OCI-LY7 (cell line): ENCODE data around the gene TPM2. TPM values are rescaled to one million over a fixed set of nuclear protein-coding genes. Genes with fewer than 3 reads are reported as not detected.

Source experiments
- BruUV-seq: library from RNA; stranded (reverse); fragments of 400-500 nt; replicated peaks from 2 replicates; lab custom pipeline; 2021; lab: Mats Ljungman, UMichigan
- CTCF ChIA-PET: fragments of 300-600 bp; sonication (Branson Sonifier 250); formaldehyde crosslinking; loops from one replicate; lab custom pipeline; 2022; ENCODE audit warnings: antibody characterized with exemption; ENCODE audit not compliant: unreplicated experiment; lab: Charles Lee
- POLR2A ChIA-PET: fragments of 300-600 bp; sonication (Branson Sonifier 250); formaldehyde crosslinking; loops from one replicate; lab custom pipeline; 2022; ENCODE audit warnings: antibody characterized with exemption; lab: Charles Lee
- DNase-seq: peaks from one replicate; pipeline ENCODE4 v3.0.0-alpha.2; 2015; ENCODE audit warnings: low spot score
- H2AFZ ChIP-seq: fragments of 200-600 bp; sonication (generic), shearing (Covaris generic); 2 replicates; pipeline ENCODE4 v1.6.1; 2014; ENCODE audit warnings: mild to moderate bottlenecking, antibody characterized with exemption, low read length, moderate library complexity
- H3K27ac ChIP-seq: fragments of 200-600 bp; sonication (generic); 2 replicates; pipeline ENCODE4 v1.5.1; 2014; ENCODE audit warnings: mixed run types, low read depth, mild to moderate bottlenecking, moderate library complexity, low read length, inconsistent platforms; ENCODE audit not compliant: poor library complexity, severe bottlenecking
- H3K36me3 ChIP-seq: fragments of 200-600 bp; sonication (generic); 2 replicates; pipeline ENCODE4 v1.6.1; 2014; ENCODE audit warnings: mild to moderate bottlenecking, antibody characterized with exemption, low read length, moderate library complexity, mixed read lengths; ENCODE audit not compliant: insufficient read depth
- H3K4me1 ChIP-seq: fragments of 200-600 bp; sonication (generic); 2 replicates; pipeline ENCODE4 v1.5.1; 2014; ENCODE audit warnings: mild to moderate bottlenecking, low read length; ENCODE audit not compliant: insufficient read depth, poor library complexity, severe bottlenecking
- H3K4me2 ChIP-seq: fragments of 200-600 bp; sonication (generic); 2 replicates; pipeline ENCODE4 v1.6.1; 2014; ENCODE audit warnings: mild to moderate bottlenecking, low read length
- H3K4me3 ChIP-seq: fragments of 200-600 bp; sonication (generic); 2 replicates; pipeline ENCODE4 v1.5.1; 2014; ENCODE audit warnings: mild to moderate bottlenecking, low read depth, low read length; ENCODE audit not compliant: poor library complexity, severe bottlenecking
- H3K79me2 ChIP-seq: fragments of 200-600 bp; sonication (generic); 2 replicates; pipeline ENCODE4 v1.6.1; 2016; ENCODE audit warnings: low read depth, mild to moderate bottlenecking, low read length, moderate library complexity, mixed read lengths; ENCODE audit not compliant: insufficient read depth
- H3K9me2 ChIP-seq: fragments of 200-600 bp; sonication (generic); 2 replicates; pipeline ENCODE4 v1.6.1; 2016; ENCODE audit warnings: mild to moderate bottlenecking, low read length, mixed read lengths; ENCODE audit not compliant: insufficient read depth
- H3K9me3 ChIP-seq: fragments of 200-600 bp; sonication (generic); 2 replicates; pipeline ENCODE4 v1.6.1; 2014; ENCODE audit warnings: mild to moderate bottlenecking, mixed run types, low read length, mixed read lengths
- H4K20me1 ChIP-seq: fragments of 200-600 bp; sonication (generic); 2 replicates; pipeline ENCODE4 v1.6.1; 2014; ENCODE audit warnings: mild to moderate bottlenecking, antibody characterized with exemption, low read length, moderate library complexity, mixed read lengths; ENCODE audit not compliant: insufficient read depth
- CTCF ChIP-seq: fragments of 200-600 bp; sonication (generic); conservative IDR thresholded peaks from 2 replicates; pipeline ENCODE4 v1.5.1; 2014; ENCODE audit warnings: mild to moderate bottlenecking, antibody characterized with exemption, low read length, moderate library complexity, mixed read lengths
- EZH2phosphoT487 ChIP-seq: fragments of 200-600 bp; sonication (generic); IDR thresholded peaks from 2 replicates; pipeline ENCODE4 v1.6.1; 2018; ENCODE audit warnings: low read depth, borderline replicate concordance, mild to moderate bottlenecking, mixed run types, antibody characterized with exemption, low read length, moderate library complexity, mixed read lengths
- intact Hi-C: fragments of 100-400 bp; cut with micrococcal nuclease; formaldehyde crosslinking; loops from one replicate; pipeline ENCODE4 v1.10.0; 2022; ENCODE audit not compliant: unreplicated experiment
- total RNA-seq, 2 experiments: library from RNA; depleted of rRNA in 1 of 2; stranded (reverse); fragments of >200 nt in 1 of 2; shearing (Covaris generic) in 1 of 2; gene quantifications; 2 replicates each; pipeline ENCODE4 v1.2.3, GENCODE V29; 2014 to 2022

The TPM2 gene
- total RNA-seq, 2 experiments from 2014 or later, result 2.5 TPM; not detected in 1

GRCh38 chr9:35700942-35701341 lies 11.2 kb upstream of the TPM2 start:
- no peak for DNase-seq
- Histone ChIP-seq H3K27ac (no peak overlapping the region), H3K4me1 (no peaks in the 10 kb centered on the region), H3K4me3 (no peak overlapping the region), H3K36me3 (peaks cover 98% of the 10 kb centered on the region), H2AFZ (no peak overlapping the region), H4K20me1 (no peaks in the 10 kb centered on the region), H3K4me2 (no peak overlapping the region), H3K9me3 (no peaks in the 10 kb centered on the region), H3K79me2 (no peaks in the 10 kb centered on the region), H3K9me2 (no peaks in the 10 kb centered on the region)
- TF ChIP-seq CTCF (no peak), EZH2phosphoT487 (no peak)
- POLR2A ChIA-PET, result no interaction called here
- CTCF ChIA-PET, result no interaction called here
- BruUV-seq, result no TSS peak
- intact Hi-C loops, result no loop called here

DNA sequence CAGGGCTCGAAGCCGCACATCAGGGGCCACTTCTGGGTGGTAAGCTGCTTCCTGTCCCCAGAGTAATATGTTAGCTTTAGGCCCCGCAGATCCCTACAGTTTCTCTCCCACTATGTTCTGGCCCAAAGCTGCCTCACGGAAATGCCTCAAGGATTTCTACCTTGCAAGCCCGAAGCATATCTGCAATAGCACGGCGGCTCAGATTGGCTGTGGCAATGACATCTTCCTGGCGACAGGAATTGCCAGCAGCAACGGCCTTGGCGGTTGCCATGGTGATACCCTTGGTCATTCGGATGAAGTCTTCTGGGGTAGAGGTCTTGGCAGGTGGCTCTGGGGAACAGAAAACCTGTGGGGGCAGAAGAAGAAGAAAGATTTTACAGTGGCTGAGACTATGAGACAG lies 10.3 kb upstream of the TPM2 start:
- POLR2A ChIA-PET, result no interaction called here
- no peak for DNase-seq
- no TSS peak for BruUV-seq
- Histone ChIP-seq H3K9me3 (no peaks in the 10 kb centered on the region), H4K20me1 (no peaks in the 10 kb centered on the region), H3K79me2 (no peaks in the 10 kb centered on the region), H3K9me2 (no peaks in the 10 kb centered on the region), H3K4me2 (no peak overlapping the region), H3K36me3 (peaks cover 95% of the 10 kb centered on the region), H3K4me1 (no peaks in the 10 kb centered on the region), H2AFZ (no peak overlapping the region), H3K27ac (no peak overlapping the region), H3K4me3 (no peak overlapping the region)
- intact Hi-C loops, result no loop called here
- TF ChIP-seq EZH2phosphoT487 (no peak), CTCF (no peak)
- CTCF ChIA-PET, result no interaction called here

- H3K4me3 ChIP-seq, result no peak overlapping the region
- BruUV-seq, result no TSS peak
- DNase-seq, result no peak
- H3K27ac ChIP-seq, result no peak overlapping the region
- POLR2A ChIA-PET, result no interaction called here
- no peaks in the 10 kb centered on the region for H3K79me2 ChIP-seq
- H2AFZ ChIP-seq, result no peak overlapping the region
- H4K20me1 ChIP-seq, result no peaks in the 10 kb centered on the region
- no peak overlapping the region for H3K4me2 ChIP-seq
- intact Hi-C loops, result no loop called here
- no peaks in the 10 kb centered on the region for H3K9me2 ChIP-seq
- H3K9me3 ChIP-seq, result no peaks in the 10 kb centered on the region
- peaks cover 77% of the 10 kb centered on the region for H3K36me3 ChIP-seq
- TF ChIP-seq EZH2phosphoT487 (no peak), CTCF (no peak)
- no peaks in the 10 kb centered on the region for H3K4me1 ChIP-seq
- CTCF ChIA-PET, result interaction anchor here (0.5 to 2.1 kb wide), 3 partner anchors 14 to 48 kb away, joined by 3 to 10 read pairs (median 3); partner anchors contain the start of gene SIT1
These were observed 8.5 kb upstream of the TPM2 start for GRCh38 chr9:35698231-35698630.
